LNCaP clone FGC (cell line): ENCODE results near the gene CEACAM18.
"Not testable (repeated sequence)": the region's sequence is repeated elsewhere in the genome, so short reads cannot be mapped to it uniquely, and the experiment has no call there.

Source experiments
- DNase-seq: peaks from one replicate; pipeline ENCODE4 v3.0.0-alpha.2; 2011; ENCODE audit warnings: low read depth
- H3K4me3 ChIP-seq: 2 replicates; pipeline ENCODE4 v1.5.1; 2011; ENCODE audit warnings: mild to moderate bottlenecking, low read depth, low read length, control low read depth
- CTCF ChIP-seq: IDR thresholded peaks from 2 replicates; pipeline ENCODE4 v1.5.1; 2012; ENCODE audit warnings: mild to moderate bottlenecking; ENCODE audit not compliant: control insufficient read depth, insufficient read depth; ENCODE audit errors: extremely low read depth

The CEACAM18 gene

GRCh38 chr19:51440846-51441409, 37.4 kb upstream of the CEACAM18 start:
- no peak overlapping the region for H3K4me3 ChIP-seq
- DNase-seq: no peak
- TF ChIP-seq CTCF: no peak

- H3K4me3 ChIP-seq: no peak overlapping the region
- DNase-seq: no peak
- no peak for TF ChIP-seq CTCF
These were observed 36.6 kb upstream of the CEACAM18 start for GRCh38 chr19:51441410-51442390.

- DNase-seq, H3K4me3 ChIP-seq: not testable (repeated sequence)
These were observed 30.8 kb upstream of the CEACAM18 start for GRCh38 chr19:51447510-51447909.

- no peak for DNase-seq
- H3K4me3 ChIP-seq: no peak overlapping the region
- no peak for TF ChIP-seq CTCF
These were observed 30.3 kb upstream of the CEACAM18 start for GRCh38 chr19:51448011-51448410.

- no peak overlapping the region for H3K4me3 ChIP-seq
- DNase-seq: no peak
- no peak for TF ChIP-seq CTCF
These were observed 29.8 kb upstream of the CEACAM18 start for GRCh38 chr19:51448411-51449016.

GRCh38 chr19:51450730-51451307, 27.5 kb upstream of the CEACAM18 start:
- no peak overlapping the region for H3K4me3 ChIP-seq
- no peak for DNase-seq
- TF ChIP-seq CTCF: no peak
